ENCODE measurements around the gene BEND5.

The BEND5 gene

DNA sequence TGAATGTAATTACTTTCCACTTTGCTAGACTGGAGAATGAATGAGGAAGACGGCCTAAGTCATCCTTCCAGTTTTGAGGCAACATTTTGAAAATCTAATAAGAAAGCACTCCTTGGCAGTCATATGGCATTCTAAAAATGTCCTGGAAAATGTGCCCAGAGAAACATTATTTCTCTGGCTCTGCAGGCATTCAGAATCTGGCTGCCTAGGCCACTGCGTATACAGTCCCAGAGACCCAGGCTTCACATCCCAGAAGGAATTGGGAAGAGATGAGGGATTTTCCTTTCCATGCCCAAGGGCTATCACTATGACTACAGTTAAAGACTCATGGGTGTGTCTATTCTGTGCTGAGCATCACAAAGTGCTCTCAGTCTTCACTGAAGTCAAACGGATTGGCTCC is 92.9 kb downstream of the BEND5 start:
- DNase-seq (ENCODE audit: low read depth in 1 of 2, low spot score in 1 of 2), result no peak

DNA sequence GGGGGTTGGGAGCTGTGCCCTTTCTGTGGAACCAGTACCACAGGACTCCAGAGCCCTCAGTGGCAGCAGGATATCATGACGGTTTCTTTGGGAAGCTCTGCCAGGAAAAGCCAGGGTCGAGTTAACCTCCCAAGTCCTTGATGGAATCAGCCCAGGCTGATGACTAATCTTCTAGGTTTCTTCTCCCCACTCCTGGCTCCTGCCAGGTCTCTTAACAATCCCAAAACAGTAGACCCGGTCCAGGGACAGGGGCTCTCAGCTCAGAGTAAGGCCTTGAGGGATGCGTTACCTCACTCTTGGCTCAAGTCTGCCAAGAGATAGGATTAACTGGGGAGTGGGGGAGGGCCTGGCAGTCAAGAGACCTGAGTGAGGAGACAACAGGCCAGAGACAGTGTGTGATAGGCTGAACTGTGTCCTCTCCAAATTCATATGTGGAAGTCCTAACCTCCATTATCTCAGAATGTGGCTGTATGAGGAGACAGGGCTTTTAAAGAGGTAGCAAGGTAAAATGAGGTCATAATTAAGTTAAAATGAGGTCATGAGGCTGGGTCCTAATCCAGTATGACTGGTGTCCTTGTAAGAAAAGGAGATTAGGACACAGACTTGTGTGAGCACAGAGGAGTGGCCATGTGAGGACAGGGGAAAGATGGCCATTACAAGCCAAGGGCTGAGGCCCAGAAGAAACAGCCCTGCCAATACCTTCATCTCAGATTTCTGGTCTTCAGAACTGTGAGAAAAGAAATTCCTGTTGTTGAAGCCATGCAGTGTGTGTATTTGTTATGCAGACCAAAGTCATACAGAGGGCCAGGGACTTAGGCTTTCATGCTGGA is 95.0 kb downstream of the BEND5 start:
- DNase-seq (ENCODE audit: low read depth in 1 of 2, low spot score in 1 of 2), result no peak

DNA sequence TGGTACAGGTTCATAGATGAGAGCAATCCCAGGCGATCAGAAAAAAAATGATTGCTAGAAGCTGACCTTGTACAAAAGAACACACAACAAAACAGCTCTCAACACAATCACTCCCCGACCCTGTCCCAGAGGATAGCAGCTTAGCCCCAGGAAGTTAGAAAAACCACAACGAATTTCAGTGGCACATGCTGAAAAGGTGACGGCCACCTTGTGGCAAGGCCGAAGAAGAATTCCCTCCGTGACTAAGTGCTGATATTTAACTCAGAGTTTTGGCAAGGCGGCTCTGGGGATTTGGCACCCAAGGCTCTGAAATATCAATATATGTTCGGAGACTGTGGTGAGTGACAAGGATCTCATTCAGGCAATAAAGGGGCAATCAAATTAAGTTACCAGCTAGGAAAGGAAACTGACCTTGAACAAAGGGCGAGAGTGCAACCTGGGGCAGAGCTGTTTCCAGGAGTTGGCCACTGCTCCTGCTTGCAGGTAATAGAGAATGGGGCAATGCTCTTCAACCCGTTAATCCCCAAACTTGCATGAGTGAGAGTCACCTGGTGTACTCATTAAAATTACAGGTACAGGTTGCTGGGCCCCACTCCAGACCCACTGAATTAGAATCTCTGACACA is 96.2 kb downstream of the BEND5 start:
- no peak for DNase-seq (ENCODE audit: low read depth in 1 of 2, low spot score in 1 of 2)

DNA sequence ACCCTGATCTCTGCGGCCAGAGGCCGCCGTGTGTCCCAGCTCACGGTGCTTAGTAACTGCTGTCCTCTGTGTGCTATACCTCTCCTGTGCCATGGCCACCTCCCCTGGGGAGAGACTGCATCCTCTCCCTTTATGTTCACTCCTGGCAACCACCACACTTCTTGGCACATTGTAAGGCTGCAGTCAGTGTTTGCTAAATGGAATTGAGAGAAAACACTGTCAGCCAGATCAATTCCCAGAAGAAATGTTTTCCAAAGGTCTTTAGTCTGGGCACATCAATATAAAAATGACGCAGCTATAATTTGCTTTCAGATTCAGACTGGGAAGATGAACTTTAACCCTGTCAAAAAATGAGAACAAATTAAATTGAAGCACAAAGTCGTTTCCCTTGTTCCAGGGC is 96.8 kb downstream of the BEND5 start:
- no peak for DNase-seq (ENCODE audit: low read depth in 1 of 2, low spot score in 1 of 2)

DNA sequence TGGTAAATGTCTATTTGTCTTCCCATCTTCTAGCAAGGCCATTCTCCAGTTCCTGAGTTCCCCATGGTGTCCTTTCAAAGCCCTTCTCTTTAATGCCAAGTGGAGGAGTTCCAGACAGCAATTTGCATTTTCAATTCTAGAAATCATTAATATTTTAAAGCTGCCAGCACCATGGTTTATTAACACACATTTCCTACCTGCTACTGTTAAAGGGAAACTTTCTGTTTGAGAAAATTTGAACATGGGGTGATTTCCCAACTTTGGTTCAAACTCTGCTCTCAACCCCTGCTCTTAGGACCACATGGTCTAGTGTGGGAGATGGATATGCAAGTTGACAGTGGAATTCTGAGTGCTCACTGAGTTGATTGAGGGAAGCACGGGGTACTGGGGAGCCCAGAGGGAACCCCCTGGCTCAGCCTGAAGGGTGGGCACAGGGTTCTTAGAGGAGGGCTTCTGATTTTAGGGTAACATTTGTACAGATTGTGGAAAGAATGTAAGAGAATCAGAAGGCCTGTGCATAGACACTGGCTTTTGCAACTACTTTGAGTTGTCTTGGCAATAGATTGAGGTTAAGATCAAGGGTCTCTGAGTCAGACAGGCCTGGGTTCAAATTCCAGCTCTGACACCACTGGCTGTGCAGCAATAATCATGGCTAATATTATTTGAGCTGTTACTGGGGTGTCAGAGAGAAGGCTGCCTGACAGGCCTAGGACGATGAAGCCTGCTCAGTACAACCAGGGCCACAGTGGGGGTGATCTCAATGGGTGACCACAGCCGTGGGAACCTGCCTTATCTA is 97.8 kb downstream of the BEND5 start:
- DNase-seq (ENCODE audit: low read depth in 1 of 2, low spot score in 1 of 2), result no peak
